Smooth muscle cell (in vitro differentiated cells): Measurements from ENCODE around the gene SLC34A3. TPM values are rescaled to one million over a fixed set of nuclear protein-coding genes. Genes with fewer than 3 reads are reported as not detected.

Experiments used
- DNase-seq: peaks from one replicate; lab custom pipeline; 2025; ENCODE audit not compliant: unreplicated experiment; lab: John Stamatoyannopoulos, UW
- H2AFZ ChIP-seq: fragments of 200-600 bp; sonication (generic); 2 replicates; pipeline ENCODE4 v1.6.0; 2016; ENCODE audit warnings: antibody characterized with exemption, low read depth, mild to moderate bottlenecking
- H3F3A ChIP-seq: fragments of 200-600 bp; sonication (generic); 2 replicates; pipeline ENCODE4 v1.6.0; 2017; ENCODE audit warnings: antibody characterized with exemption, low read depth
- H3K27ac ChIP-seq: fragments of 200-600 bp; sonication (generic); 2 replicates; pipeline ENCODE4 v1.5.1; 2016; ENCODE audit warnings: low read depth, mild to moderate bottlenecking
- H3K27me3 ChIP-seq: fragments of 200-600 bp; sonication (generic); 2 replicates; pipeline ENCODE4 v1.6.1; 2016; ENCODE audit warnings: low read depth, mild to moderate bottlenecking
- H3K36me3 ChIP-seq: fragments of 200-600 bp; sonication (generic); 2 replicates; pipeline ENCODE4 v1.5.1; 2016; ENCODE audit warnings: low read depth
- H3K4me1 ChIP-seq: fragments of 200-600 bp; sonication (generic); 2 replicates; pipeline ENCODE4 v1.5.1; 2016; ENCODE audit warnings: low read depth
- H3K4me2 ChIP-seq: fragments of 200-600 bp; sonication (generic); 2 replicates; pipeline ENCODE4 v1.6.0; 2016; ENCODE audit warnings: mild to moderate bottlenecking
- H3K4me3 ChIP-seq: fragments of 200-600 bp; sonication (generic); 2 replicates; pipeline ENCODE4 v1.5.1; 2016; ENCODE audit warnings: mild to moderate bottlenecking
- H3K79me2 ChIP-seq: fragments of 200-600 bp; sonication (generic); 2 replicates; pipeline ENCODE4 v1.6.0; 2016; ENCODE audit warnings: low read depth, mild to moderate bottlenecking
- H3K9ac ChIP-seq: fragments of 200-600 bp; sonication (generic); 2 replicates; pipeline ENCODE4 v1.6.0; 2016; ENCODE audit warnings: low read depth
- H3K9me3 ChIP-seq: fragments of 200-600 bp; sonication (generic); replicated peaks from 2 replicates; pipeline ENCODE4 v1.5.1; 2016; ENCODE audit warnings: low read depth
- H4K20me1 ChIP-seq: fragments of 200-600 bp; sonication (generic); 2 replicates; pipeline ENCODE4 v1.6.0; 2016; ENCODE audit warnings: low read depth
- WGBS: methylation state at CpG from one replicate; pipeline ENCODE4 v1.1.7; 2016; ENCODE audit warnings: low lambda C conversion rate; 5-methylcytosine and 5-hydroxymethylcytosine counted together
- polyA plus RNA-seq: library from polyadenylated mRNA; unstranded; fragments of >200 nt; fragmentation: Nextera tagmentation; extraction: Ambion mirVana; gene quantifications from 2 replicates; pipeline ENCODE4 v1.2.1, GENCODE V29; 2016
- total RNA-seq: library from RNA; depleted of rRNA; stranded (reverse); fragments of >200 nt; gene quantifications from 2 replicates; pipeline ENCODE4 v1.2.3, GENCODE V29; 2014
- TF ChIP-seq, protein P1 (sequence below): fragments of 200-600 bp; sonication (generic); IDR thresholded peaks from 2 replicates; pipeline ENCODE4 v1.5.1; 2017; ENCODE audit warnings: borderline replicate concordance, mild to moderate bottlenecking, antibody characterized with exemption; ENCODE audit not compliant: insufficient read depth, poor library complexity, severe bottlenecking

Gene SLC34A3
- total and polyA plus RNA-seq, 2 experiments from 2014 or later = not detected

DNA sequence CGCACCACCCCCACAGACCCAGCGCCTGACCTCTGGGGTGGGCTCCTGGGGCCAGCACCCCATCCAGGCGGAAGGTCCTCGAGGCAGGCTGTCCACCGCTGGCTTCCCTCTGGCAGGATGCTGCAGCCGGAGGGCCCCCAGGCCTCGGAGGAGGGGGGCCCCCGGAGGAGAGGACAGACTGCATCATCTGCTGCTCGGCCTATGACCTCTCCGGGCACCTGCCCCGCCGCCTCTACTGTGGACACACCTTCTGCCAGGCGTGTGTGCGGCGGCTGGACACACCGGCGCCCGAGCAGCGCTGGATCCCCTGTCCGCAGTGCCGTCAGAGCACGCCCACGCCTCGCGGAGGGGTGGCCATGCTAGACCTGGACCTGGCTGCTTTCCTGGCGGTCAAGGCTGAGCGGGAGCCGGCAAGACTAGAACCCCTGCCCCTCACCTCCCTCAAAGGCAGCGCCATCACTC, 2.2 kb upstream of the SLC34A3 start:
- Histone ChIP-seq H3K79me2 (no peaks in the 10 kb centered on the region), H3K9me3 (no peaks in the 10 kb centered on the region), H3K36me3 (no peaks in the 10 kb centered on the region), H3K27me3 (no peaks in the 10 kb centered on the region), H2AFZ (no peak overlapping the region), H3K9ac (no peak overlapping the region), H3K4me3 (no peak overlapping the region), H3F3A (no peaks in the 10 kb centered on the region), H4K20me1 (no peaks in the 10 kb centered on the region), H3K4me1 (no peaks in the 10 kb centered on the region), H3K27ac (no peak overlapping the region), H3K4me2 (no peak overlapping the region)
- DNase-seq = no peak
- WGBS = 94% methylated on average over 27 of the region's 29 CpGs
- TF ChIP-seq, protein P1, sequence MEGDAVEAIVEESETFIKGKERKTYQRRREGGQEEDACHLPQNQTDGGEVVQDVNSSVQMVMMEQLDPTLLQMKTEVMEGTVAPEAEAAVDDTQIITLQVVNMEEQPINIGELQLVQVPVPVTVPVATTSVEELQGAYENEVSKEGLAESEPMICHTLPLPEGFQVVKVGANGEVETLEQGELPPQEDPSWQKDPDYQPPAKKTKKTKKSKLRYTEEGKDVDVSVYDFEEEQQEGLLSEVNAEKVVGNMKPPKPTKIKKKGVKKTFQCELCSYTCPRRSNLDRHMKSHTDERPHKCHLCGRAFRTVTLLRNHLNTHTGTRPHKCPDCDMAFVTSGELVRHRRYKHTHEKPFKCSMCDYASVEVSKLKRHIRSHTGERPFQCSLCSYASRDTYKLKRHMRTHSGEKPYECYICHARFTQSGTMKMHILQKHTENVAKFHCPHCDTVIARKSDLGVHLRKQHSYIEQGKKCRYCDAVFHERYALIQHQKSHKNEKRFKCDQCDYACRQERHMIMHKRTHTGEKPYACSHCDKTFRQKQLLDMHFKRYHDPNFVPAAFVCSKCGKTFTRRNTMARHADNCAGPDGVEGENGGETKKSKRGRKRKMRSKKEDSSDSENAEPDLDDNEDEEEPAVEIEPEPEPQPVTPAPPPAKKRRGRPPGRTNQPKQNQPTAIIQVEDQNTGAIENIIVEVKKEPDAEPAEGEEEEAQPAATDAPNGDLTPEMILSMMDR = no peak

DNA sequence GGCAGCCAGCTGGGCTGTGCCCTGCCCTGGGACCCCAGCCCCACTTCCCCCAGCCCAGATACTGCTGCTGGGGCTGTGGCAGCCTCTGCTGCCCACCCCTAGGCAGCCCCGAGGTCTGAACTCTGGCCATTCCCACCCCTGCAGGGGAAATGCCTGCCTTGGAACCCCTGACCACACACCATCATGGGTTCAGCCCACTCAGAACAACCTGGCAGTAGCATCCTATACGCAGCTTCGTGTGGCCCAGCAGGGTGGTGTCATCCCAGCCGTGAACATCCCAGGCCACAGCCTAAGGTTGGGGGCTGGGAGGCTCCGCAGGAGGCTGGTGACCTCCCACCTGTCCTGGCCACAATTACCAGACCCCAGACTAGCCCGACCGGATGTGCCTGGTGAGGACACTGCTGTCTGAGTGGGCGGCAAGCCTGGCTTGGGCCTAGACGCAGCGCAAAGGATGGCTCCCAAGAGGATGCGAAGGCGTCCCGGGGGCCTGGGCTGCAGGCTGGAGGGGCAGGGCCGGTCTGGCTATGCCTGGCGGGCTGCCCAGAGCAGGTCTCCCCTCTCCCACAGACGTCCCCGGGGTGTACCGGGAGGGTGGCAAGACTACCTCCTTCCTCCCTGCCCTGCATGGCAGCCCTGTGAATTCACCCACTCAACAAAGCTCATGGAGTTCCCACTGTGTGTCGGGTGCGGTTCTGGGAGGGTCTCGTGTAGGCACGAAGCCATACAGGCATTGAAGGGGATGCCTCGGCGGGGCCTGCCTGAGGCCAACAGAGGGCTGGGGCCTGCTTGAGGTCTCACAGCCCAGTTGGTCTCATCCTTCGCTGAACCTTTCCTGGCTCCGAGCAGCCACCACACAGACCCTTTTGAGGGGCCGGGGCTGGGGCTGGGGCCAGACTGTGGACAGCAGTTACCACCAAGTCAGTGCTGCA, 1.5 kb upstream of the SLC34A3 start:
- Histone ChIP-seq H3K9ac (no peak overlapping the region), H3K4me1 (no peaks in the 10 kb centered on the region), H3K36me3 (no peaks in the 10 kb centered on the region), H3K27ac (no peak overlapping the region), H4K20me1 (no peaks in the 10 kb centered on the region), H3K79me2 (no peaks in the 10 kb centered on the region), H3K9me3 (no peaks in the 10 kb centered on the region), H3K27me3 (no peaks in the 10 kb centered on the region), H3F3A (no peaks in the 10 kb centered on the region), H2AFZ (no peak overlapping the region), H3K4me3 (no peak overlapping the region), H3K4me2 (no peak overlapping the region)
- DNase-seq = no peak
- WGBS = 85% methylated on average over 26 of the region's 27 CpGs
- TF ChIP-seq, protein P1 = no peak

DNA sequence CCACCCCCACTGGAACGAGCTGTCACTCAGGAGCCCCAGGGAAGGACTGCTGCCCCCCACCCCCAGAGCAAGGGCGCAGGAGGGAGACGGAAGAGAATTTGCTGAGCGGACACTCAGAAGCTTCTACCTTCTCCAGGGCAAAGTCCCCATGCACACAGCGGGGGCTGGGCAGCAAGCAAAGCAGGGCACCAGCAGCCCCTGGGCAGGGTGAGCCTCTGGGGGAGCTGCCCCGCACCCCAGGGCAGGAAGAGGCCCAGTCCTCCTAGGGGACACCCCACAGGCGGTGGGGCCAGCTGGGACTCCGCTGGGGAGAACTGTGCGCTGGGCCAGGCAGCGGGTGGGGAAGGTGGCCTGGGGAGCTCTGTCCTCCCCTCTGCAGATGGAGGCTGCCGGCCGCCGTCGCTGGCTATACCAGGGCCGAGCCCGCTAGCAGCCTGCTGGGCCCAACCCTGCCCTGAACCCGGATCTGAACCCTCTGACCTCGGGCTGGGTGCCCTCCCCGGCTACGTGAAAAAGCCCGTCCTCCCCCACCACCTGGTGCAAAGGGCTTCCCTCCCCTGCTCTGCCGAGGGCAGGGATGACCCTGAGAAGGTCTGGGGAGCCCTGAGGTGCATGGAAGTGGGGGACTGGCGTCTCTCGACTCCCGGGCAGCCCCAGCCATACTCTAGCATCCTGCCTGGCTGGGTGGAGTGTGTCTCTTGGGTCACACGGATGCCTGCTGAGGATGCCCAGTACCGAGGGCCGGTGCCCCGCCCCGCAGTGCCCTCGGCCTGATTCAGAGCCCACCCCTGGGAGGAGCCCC, 597 bp upstream of the SLC34A3 start:
- Histone ChIP-seq H3K9ac (no peak overlapping the region), H4K20me1 (no peaks in the 10 kb centered on the region), H3K79me2 (no peaks in the 10 kb centered on the region), H3K4me1 (no peaks in the 10 kb centered on the region), H3K4me2 (no peak overlapping the region), H2AFZ (no peak overlapping the region), H3K4me3 (no peak overlapping the region), H3K9me3 (no peaks in the 10 kb centered on the region), H3F3A (no peaks in the 10 kb centered on the region), H3K27me3 (no peaks in the 10 kb centered on the region), H3K27ac (no peak overlapping the region), H3K36me3 (no peaks in the 10 kb centered on the region)
- WGBS = 84% methylated on average over 20 of the region's 31 CpGs
- no peak for DNase-seq
- TF ChIP-seq, protein P1 = no peak
